Natural killer cell (primary cell): Measurements from ENCODE around the gene SCD5. TPM values are rescaled to one million over a fixed set of nuclear protein-coding genes. Genes with fewer than 3 reads are reported as not detected.

Experiments
- ATAC-seq, 3 donors: fragments of 150-1000 bp in 2 of 3; fragments of 200-7000 bp in 1 of 3; cut with Tn5 transposase; 1 replicate in 1 of 3; 2 replicates in 2 of 3; pipeline ENCODE4 v1.10.0; 2021; ENCODE audit warnings: mild to moderate bottlenecking in 2 of 3, moderate library complexity in 2 of 3
- DNase-seq, 2 donors: peaks; one replicate each; pipeline versions ENCODE4 v3.0.0 to v3.0.0-alpha.2; 2013 to 2021; ENCODE audit warnings: mixed read lengths in 1 of 2
- H3K27ac ChIP-seq: one replicate; pipeline ENCODE4 v1.5.1; 2013; ENCODE audit warnings: mild to moderate bottlenecking, low read length
- H3K27me3 ChIP-seq: one replicate; pipeline ENCODE4 v1.6.1; 2013; ENCODE audit warnings: low read length; ENCODE audit not compliant: control insufficient read depth, insufficient read depth
- H3K36me3 ChIP-seq: one replicate; pipeline ENCODE4 v1.6.1; 2013; ENCODE audit warnings: low read length; ENCODE audit not compliant: control insufficient read depth, insufficient read depth
- H3K4me1 ChIP-seq: one replicate; pipeline ENCODE4 v1.6.1; 2013; ENCODE audit warnings: low read length; ENCODE audit not compliant: control insufficient read depth, insufficient read depth
- H3K4me3 ChIP-seq: one replicate; pipeline ENCODE4 v1.5.1; 2013; ENCODE audit warnings: low read length
- H3K9me3 ChIP-seq: one replicate; pipeline ENCODE4 v1.6.1; 2013; ENCODE audit warnings: low read length; ENCODE audit not compliant: control insufficient read depth, insufficient read depth
- H3K27ac Mint-ChIP-seq, 2 donors: one replicate each; pipeline ENCODE4 v1.8.0; 2022; ENCODE audit warnings: mild to moderate bottlenecking in 2 of 2, mixed read lengths in 2 of 2, moderate library complexity in 1 of 2
- H3K27me3 Mint-ChIP-seq, 2 donors: one replicate each; pipeline ENCODE4 v1.8.0; 2022; ENCODE audit warnings: low read depth in 2 of 2, mixed read lengths in 2 of 2
- H3K36me3 Mint-ChIP-seq: one replicate; pipeline ENCODE4 v1.8.0; 2022; ENCODE audit warnings: mixed read lengths
- H3K4me1 Mint-ChIP-seq, 2 donors: one replicate each; pipeline ENCODE4 v1.8.0; 2022; ENCODE audit warnings: mixed read lengths in 2 of 2
- H3K4me3 Mint-ChIP-seq: one replicate; pipeline ENCODE4 v1.8.0; 2022; ENCODE audit warnings: mild to moderate bottlenecking, moderate library complexity, mixed read lengths
- H3K9me3 Mint-ChIP-seq, 2 donors: one replicate each; pipeline ENCODE4 v1.8.0; 2022; ENCODE audit warnings: mixed read lengths in 2 of 2
- WGBS: methylation state at CpG from one replicate; pipeline ENCODE4 v1.1.7; 2013; ENCODE audit warnings: missing lambda C conversion rate; ENCODE audit not compliant: insufficient coverage; 5-methylcytosine and 5-hydroxymethylcytosine counted together
- intact Hi-C: fragments of 100-400 bp; cut with micrococcal nuclease; formaldehyde crosslinking; loops from one replicate; pipeline ENCODE4 v1.14.2; 2022
- total RNA-seq, 4 donors: library from RNA; stranded (reverse); fragments of 120-200 nt in 1 of 4; gene quantifications; one replicate each; pipeline versions ENCODE4 v1.2.3 to v1.2.4, GENCODE V29; 2013 to 2022
- TF ChIP-seq, protein P1 (sequence below): fragments of 200-600 bp; IDR thresholded peaks from one replicate; pipeline ENCODE4 v1.8.0; 2022; ENCODE audit warnings: antibody characterized with exemption

The SCD5 gene
- total RNA-seq, 3 donors from 2014 or later (not counting 1 experiment from before 2014, with no cell fraction given) = 8.9 to 11.6 (median 9.0) TPM

DNA sequence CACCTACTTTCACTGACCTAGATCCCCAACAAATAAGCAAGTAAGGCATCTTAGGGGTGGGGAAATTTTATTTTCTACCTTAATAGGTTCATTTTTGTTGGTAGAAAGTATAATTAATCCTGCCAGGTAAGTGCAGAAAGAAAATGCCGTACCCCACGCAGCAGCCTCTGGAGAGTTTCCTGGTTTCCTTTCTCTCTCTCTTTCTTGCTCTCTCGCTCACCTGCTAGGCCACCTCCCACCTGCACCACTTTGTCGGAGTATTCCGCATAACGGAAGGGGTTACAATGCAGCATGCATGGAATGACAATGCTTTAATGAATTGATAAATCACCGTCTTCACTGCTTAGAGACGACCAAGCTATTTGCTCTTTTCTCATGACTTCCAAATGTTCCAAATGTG lies 101.0 kb downstream of the SCD5 start:
- Histone ChIP-seq H3K27ac (no peak overlapping the region), H3K9me3 (no peaks in the 10 kb centered on the region), H3K27me3 (no peaks in the 10 kb centered on the region), H3K36me3 (no peaks in the 10 kb centered on the region), H3K4me1 (no peaks in the 10 kb centered on the region), H3K4me3 (no peak overlapping the region)
- DNase-seq = no peak
- H3K9me3 Mint-ChIP-seq = no peaks in the 10 kb centered on the region
- WGBS = 80% methylated on average over 8 of the region's 8 CpGs
- intact Hi-C loops = no loop called here
- ATAC-seq = no peak
- TF ChIP-seq, protein P1, sequence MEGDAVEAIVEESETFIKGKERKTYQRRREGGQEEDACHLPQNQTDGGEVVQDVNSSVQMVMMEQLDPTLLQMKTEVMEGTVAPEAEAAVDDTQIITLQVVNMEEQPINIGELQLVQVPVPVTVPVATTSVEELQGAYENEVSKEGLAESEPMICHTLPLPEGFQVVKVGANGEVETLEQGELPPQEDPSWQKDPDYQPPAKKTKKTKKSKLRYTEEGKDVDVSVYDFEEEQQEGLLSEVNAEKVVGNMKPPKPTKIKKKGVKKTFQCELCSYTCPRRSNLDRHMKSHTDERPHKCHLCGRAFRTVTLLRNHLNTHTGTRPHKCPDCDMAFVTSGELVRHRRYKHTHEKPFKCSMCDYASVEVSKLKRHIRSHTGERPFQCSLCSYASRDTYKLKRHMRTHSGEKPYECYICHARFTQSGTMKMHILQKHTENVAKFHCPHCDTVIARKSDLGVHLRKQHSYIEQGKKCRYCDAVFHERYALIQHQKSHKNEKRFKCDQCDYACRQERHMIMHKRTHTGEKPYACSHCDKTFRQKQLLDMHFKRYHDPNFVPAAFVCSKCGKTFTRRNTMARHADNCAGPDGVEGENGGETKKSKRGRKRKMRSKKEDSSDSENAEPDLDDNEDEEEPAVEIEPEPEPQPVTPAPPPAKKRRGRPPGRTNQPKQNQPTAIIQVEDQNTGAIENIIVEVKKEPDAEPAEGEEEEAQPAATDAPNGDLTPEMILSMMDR = no peak
- H3K27ac Mint-ChIP-seq = no peak overlapping the region
- H3K4me1 Mint-ChIP-seq = peaks cover 0 to 7% of the 10 kb centered on the region in 2 donors
- no peaks in the 10 kb centered on the region for H3K36me3 Mint-ChIP-seq
- no peaks in the 10 kb centered on the region for H3K27me3 Mint-ChIP-seq
- no peak overlapping the region for H3K4me3 Mint-ChIP-seq

DNA sequence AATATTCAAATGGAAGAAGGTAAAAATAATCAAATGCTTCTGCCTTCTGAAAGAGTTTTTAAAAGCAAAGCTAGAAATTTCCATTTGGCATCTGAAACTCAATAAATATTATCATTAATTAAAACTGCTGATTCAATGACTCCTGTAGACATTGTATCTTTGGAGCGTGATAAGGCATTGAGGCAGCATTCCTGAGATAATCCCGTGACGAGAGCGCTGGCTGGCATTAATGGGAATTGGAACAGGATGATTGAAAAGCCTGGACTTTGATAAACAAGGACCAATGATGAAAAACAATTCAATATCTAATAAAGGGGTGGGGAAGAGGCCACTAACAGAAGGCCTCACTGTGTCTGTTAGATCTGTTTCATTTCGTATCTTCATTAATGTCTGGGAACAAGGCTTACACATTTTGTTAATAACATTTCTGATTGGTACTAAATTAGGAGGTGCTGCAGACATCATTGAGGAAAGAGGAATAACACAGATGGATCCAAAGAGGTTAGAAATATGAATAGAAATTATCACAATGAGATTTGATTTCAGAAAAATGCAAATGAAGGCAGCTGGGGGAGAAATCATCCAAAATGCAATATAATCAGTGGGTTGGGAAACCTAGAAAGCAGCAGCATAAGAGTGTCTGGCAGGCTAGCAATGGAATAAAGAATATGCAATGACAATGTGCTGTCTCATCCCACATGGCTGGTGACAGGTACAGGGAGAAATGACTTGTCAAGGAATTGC lies 102.3 kb downstream of the SCD5 start:
- Histone ChIP-seq H3K27ac (no peak overlapping the region), H3K4me3 (no peak overlapping the region), H3K4me1 (no peaks in the 10 kb centered on the region), H3K9me3 (no peaks in the 10 kb centered on the region), H3K36me3 (no peaks in the 10 kb centered on the region), H3K27me3 (no peaks in the 10 kb centered on the region)
- intact Hi-C loops = no loop called here
- H3K27me3 Mint-ChIP-seq = no peaks in the 10 kb centered on the region
- no peak overlapping the region for H3K4me3 Mint-ChIP-seq
- ATAC-seq = no peak
- H3K27ac Mint-ChIP-seq = no peak overlapping the region
- H3K9me3 Mint-ChIP-seq = no peaks in the 10 kb centered on the region
- H3K4me1 Mint-ChIP-seq = peaks cover 0 to 7% of the 10 kb centered on the region in 2 donors
- DNase-seq = no peak
- no peaks in the 10 kb centered on the region for H3K36me3 Mint-ChIP-seq
- TF ChIP-seq, protein P1 = no peak
- 96% methylated on average over 5 of the region's 5 CpGs for WGBS

DNA sequence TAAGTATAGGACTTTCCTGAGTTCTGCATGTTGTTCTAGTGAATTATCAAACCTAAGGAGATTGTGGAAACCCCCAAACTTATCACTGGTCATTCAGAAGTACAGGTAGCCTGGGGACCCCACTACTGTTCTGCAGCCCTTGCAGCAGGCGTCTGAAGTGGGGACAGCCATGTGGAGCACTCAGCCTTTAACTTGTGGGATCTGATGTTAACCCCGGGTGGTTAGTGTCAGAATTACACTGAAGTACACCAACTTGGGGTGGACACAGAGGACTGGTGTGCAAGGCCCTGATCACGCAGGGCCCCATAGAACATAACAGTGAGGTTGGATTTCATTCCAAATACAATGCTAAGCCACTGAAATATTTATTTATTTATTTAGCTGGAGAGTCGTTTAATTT lies 103.7 kb downstream of the SCD5 start:
- Mint-ChIP-seq H3K36me3 (no peaks in the 10 kb centered on the region), H3K27ac (no peak overlapping the region), H3K9me3 (no peaks in the 10 kb centered on the region), H3K4me1 (peaks cover 0 to 7% of the 10 kb centered on the region in 2 donors), H3K4me3 (no peak overlapping the region), H3K27me3 (no peaks in the 10 kb centered on the region)
- no peaks in the 10 kb centered on the region for H3K27me3 ChIP-seq
- ATAC-seq (no peak), DNase-seq (no peak)
- H3K4me1 ChIP-seq = no peaks in the 10 kb centered on the region
- H3K27ac ChIP-seq = no peak overlapping the region
- H3K4me3 ChIP-seq = no peak overlapping the region
- no peaks in the 10 kb centered on the region for H3K9me3 ChIP-seq
- H3K36me3 ChIP-seq = no peaks in the 10 kb centered on the region
- 81% methylated on average over 4 of the region's 4 CpGs for WGBS
- TF ChIP-seq, protein P1 = no peak
- intact Hi-C loops = no loop called here

DNA sequence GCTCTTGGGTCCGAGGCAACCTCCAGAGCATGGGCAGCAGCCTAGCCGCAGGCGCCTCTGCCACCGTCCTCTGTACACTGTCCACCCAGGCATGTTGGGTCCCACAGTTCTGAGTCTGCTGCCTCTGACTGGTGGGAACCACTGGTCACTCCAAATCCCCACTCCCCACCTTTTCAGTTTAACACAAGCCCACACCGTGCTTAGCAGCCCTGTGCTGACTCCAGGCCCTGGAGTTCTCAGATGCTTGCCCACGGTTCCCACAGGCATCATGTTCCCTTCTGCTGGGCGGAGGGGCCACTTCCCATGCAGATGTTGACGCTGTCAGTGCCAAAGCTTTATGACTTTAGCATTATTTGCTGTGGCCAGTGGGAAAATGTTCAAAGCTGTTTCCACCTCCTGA lies 104.5 kb downstream of the SCD5 start:
- intact Hi-C loops = no loop called here
- no peak overlapping the region for H3K4me3 Mint-ChIP-seq
- no peak overlapping the region for H3K27ac ChIP-seq

More for the DNA sequence above, 104.5 kb downstream of the SCD5 start:
- H3K9me3 Mint-ChIP-seq = no peaks in the 10 kb centered on the region
- Histone ChIP-seq H3K4me1 (no peaks in the 10 kb centered on the region), H3K4me3 (no peak overlapping the region), H3K36me3 (no peaks in the 10 kb centered on the region), H3K9me3 (no peaks in the 10 kb centered on the region), H3K27me3 (no peaks in the 10 kb centered on the region)
- no peaks in the 10 kb centered on the region for H3K36me3 Mint-ChIP-seq
- H3K4me1 Mint-ChIP-seq = peaks cover 0 to 7% of the 10 kb centered on the region in 2 donors
- H3K27ac Mint-ChIP-seq = no peak overlapping the region
- 91% methylated on average over 8 of the region's 8 CpGs for WGBS
- TF ChIP-seq, protein P1 = no peak
- no peak for ATAC-seq
- DNase-seq = no peak
- H3K27me3 Mint-ChIP-seq = no peaks in the 10 kb centered on the region
